K562 (cell line): ENCODE results near the gene AIG1. TPM values are rescaled to one million over a fixed set of nuclear protein-coding genes. Genes with fewer than 3 reads are reported as not detected.

Experiments used
- CC2D1A ChIP-seq: fragments of 450-650 bp; IDR thresholded peaks from 2 replicates; pipeline ENCODE4 v1.6.1; 2017; ENCODE audit warnings: mild to moderate bottlenecking
- GATAD2B ChIP-seq: fragments of 450-650 bp; IDR thresholded peaks from 2 replicates; pipeline ENCODE4 v1.6.1; 2017; ENCODE audit warnings: mild to moderate bottlenecking, borderline replicate concordance
- ILK ChIP-seq: fragments of 450-650 bp; IDR thresholded peaks from 2 replicates; pipeline ENCODE4 v1.6.1; 2016; ENCODE audit warnings: missing genetic modification characterization, low read depth, mild to moderate bottlenecking, missing compliant biosample characterization, moderate library complexity, borderline replicate concordance
- MITF ChIP-seq: IDR thresholded peaks from 2 replicates; pipeline ENCODE4 v1.6.1; 2014; ENCODE audit warnings: antibody characterized with exemption
- PHF21A ChIP-seq: fragments of 450-650 bp; IDR thresholded peaks from 2 replicates; pipeline ENCODE4 v1.6.1; 2017; ENCODE audit warnings: low read depth, borderline replicate concordance
- RFX5 ChIP-seq: IDR thresholded peaks from 2 replicates; pipeline ENCODE4 v1.6.1; 2011; ENCODE audit warnings: low read depth, mild to moderate bottlenecking, improper control_type of control experiment, low read length
- STAT5A ChIP-seq: IDR thresholded peaks from 2 replicates; pipeline ENCODE4 v1.6.1; 2012; ENCODE audit warnings: low read length, inconsistent platforms, borderline replicate concordance
- WHSC1 ChIP-seq: IDR thresholded peaks from one replicate; pipeline ENCODE4 v1.6.1; 2012; ENCODE audit warnings: low read length, control low read depth, inconsistent platforms
- ZBTB33 ChIP-seq: sonication (generic); formaldehyde crosslinking; IDR thresholded peaks from 2 replicates; pipeline ENCODE4 v1.8.1; 2023; ENCODE audit warnings: mild to moderate bottlenecking, missing genetic modification reagents
- ZBTB40 ChIP-seq, 2 experiments: fragments of 450-650 bp in 1 of 2; sonication (generic) in 1 of 2; formaldehyde crosslinking in 1 of 2; IDR thresholded peaks; 2 replicates each; pipeline versions ENCODE4 v1.7.1 to v1.9.0; 2016 to 2022; ENCODE audit warnings: inconsistent platforms in 1 of 2, mild to moderate bottlenecking in 1 of 2, missing genetic modification reagents in 1 of 2
- ZZZ3 ChIP-seq: fragments of 450-650 bp; IDR thresholded peaks from 2 replicates; pipeline ENCODE4 v1.6.1; 2016; ENCODE audit warnings: antibody characterized with exemption, mild to moderate bottlenecking, moderate library complexity
- polyA plus RNA-seq, 8 experiments: library from polyadenylated mRNA; depleted of rRNA in 4 of 8; stranded (reverse) in 5 of 8; unstranded in 3 of 8; fragments of >200 nt; fragmentation: Nextera tagmentation in 2 of 8; fragmentation: Illumina TruSeq in 1 of 8; extraction: Ambion mirVana in 2 of 8; extraction: Trizol in 1 of 8; gene quantifications; 2 replicates each; pipeline versions ENCODE4 v1.2.1 to v1.2.3, GENCODE V29; 2011 to 2014; ENCODE audit warnings: inconsistent platforms in 1 of 8, missing spikeins in 1 of 8
- total RNA-seq, 7 experiments: library from RNA; depleted of rRNA in 6 of 7; stranded (reverse); fragments of >200 nt in 6 of 7; fragmentation: Illumina TruSeq in 2 of 7; extraction: Trizol in 2 of 7; gene quantifications; 2 replicates each; pipeline versions ENCODE4 v1.2.1 to v1.2.3, GENCODE V29; 2011 to 2021; ENCODE audit warnings: low replicate concordance in 1 of 7
- TF ChIP-seq, protein P1 (sequence below): fragments of 250-450 bp; sonication (Bioruptor Pico); IDR thresholded peaks from 2 replicates; pipeline ENCODE4 v1.8.0; 2022; ENCODE audit warnings: moderate library complexity, mild to moderate bottlenecking, inconsistent platforms

AIG1 gene
- total and polyA plus RNA-seq, 9 of the 15 experiments (the other 6 are each of a cell fraction or from before 2014, with no cell fraction given), result 74.8 to 333 (median 127) TPM

- TF ChIP-seq PHF21A (no peak), GATAD2B (no peak), ZZZ3 (no peak), RFX5 (no peak), ZBTB40 (IDR thresholded peaks at IDR 0.05) (no peak), ZBTB40 (CRISPR knock-in tag; IDR thresholded peaks at IDR 0.05) (no peak), MITF (peak; percentile 74; the same call in 1 of the 2 replicates), WHSC1 (no peak), ZBTB33 (peak; percentile 97), CC2D1A (0 out of 2 replicates have a peak, but pooled peaks have one; percentile 11), ILK (no peak), STAT5A (no peak)
- TF ChIP-seq, protein P1, sequence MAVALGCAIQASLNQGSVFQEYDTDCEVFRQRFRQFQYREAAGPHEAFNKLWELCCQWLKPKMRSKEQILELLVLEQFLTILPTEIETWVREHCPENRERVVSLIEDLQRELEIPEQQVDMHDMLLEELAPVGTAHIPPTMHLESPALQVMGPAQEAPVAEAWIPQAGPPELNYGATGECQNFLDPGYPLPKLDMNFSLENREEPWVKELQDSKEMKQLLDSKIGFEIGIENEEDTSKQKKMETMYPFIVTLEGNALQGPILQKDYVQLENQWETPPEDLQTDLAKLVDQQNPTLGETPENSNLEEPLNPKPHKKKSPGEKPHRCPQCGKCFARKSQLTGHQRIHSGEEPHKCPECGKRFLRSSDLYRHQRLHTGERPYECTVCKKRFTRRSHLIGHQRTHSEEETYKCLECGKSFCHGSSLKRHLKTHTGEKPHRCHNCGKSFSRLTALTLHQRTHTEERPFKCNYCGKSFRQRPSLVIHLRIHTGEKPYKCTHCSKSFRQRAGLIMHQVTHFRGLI (CRISPR knock-in tag), result no peak
Measured at GRCh38 chr6:143337201-143337949, 276.7 kb downstream of the AIG1 start (continued).
